ENCODE measurements around the gene CRYM. TPM values are rescaled to one million over a fixed set of nuclear protein-coding genes. Genes with fewer than 3 reads are reported as not detected.

The CRYM gene
- total RNA-seq, 1 experiment from 2014 or later: 4.9 TPM

DNA sequence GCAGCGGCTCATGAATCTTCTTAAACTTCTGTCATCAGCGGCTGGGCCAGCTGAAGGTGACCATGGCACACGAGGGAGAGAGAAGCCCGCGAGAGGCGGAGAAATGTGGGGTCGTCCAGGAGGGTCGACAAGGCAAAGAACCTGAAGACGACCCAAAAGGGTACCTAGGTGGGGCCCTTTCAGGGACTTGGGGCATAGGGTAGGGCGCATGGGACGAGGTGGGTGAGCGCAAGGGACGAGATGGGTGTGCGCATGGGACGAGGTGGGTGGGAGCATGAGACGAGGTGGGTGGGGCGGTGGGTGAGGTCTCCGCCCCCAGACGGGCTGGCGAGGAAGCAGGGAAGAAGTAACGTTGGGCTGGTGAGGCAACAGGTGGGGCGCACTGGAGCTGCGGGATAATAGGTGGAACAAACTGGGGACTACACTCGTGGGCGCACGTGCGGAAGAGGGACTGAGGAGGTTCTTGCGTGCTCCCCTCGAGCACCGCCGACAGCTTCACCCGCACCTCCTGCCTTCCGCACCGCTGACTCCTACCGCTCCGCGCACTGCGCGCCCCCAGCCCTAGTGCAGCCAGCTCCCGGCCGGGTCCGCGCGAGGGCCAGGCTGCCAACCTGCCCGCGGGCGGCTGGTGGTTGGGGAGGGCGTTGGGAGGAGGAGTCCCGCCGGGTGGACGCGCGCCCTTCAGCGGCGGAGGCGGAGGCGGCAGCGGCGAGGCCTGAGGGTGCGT is 23.2 kb upstream of the CRYM start:
- peak; percentile 83 for ATAC-seq
- H3K27ac ChIP-seq (ENCODE audit: low read depth, low read length): peak overlapping the region; percentile 85
- BruUV-seq (replicated peaks): no TSS peak
- H3K9ac ChIP-seq (ENCODE audit: low read length): peak overlapping the region; percentile 78
- peak overlapping the region; percentile 63 to 74 for H3K4me3 ChIP-seq (replicated peaks in 1 of 2; ENCODE audit: low read depth in 1 of 2, low read length in 2 of 2)
- CTCF ChIA-PET: interaction anchor here (0.6 to 3.1 kb wide), 21 partner anchors 9 to 1018 kb away, joined by 3 to 101 read pairs (median 4); partner anchors contain the start of gene LDAF1
- DNase-seq (ENCODE audit: low read depth, low spot score): peak; percentile 82
- RAD21 ChIA-PET (ENCODE audit: low non-redundant PET in 1 of 2, low total read pairs in 2 of 2, uncharacterized antibody in 2 of 2, unreplicated experiment in 2 of 2): interaction anchor here (0.9 to 1.9 kb wide), 12 partner anchors 16 to 199 kb away, joined by 3 to 11 read pairs (median 6); partner anchors contain the start of gene LDAF1 (in 1 of the 2)
- intact Hi-C loops (cut with micrococcal nuclease): loop anchor here (2.0 to 10.0 kb wide), 3 partner anchors 253 to 1023 kb away; partner anchors contain the start of genes DCUN1D3 and LYRM1
- H3K79me2 ChIP-seq (ENCODE audit: insufficient read depth, low read length): no peaks in the 10 kb centered on the region; the same call in 1 of the 2 replicates
- H3K27me3 ChIP-seq (ENCODE audit: insufficient read depth, low read length): no peaks in the 10 kb centered on the region
- H3K9me3 ChIP-seq (ENCODE audit: control insufficient read depth in 1 of 2, insufficient read depth in 1 of 2, low read depth in 1 of 2, low read length in 2 of 2): no peaks in the 10 kb centered on the region
- H3K4me1 ChIP-seq (ENCODE audit: control insufficient read depth in 1 of 2, insufficient read depth in 2 of 2, low read length in 2 of 2): peaks cover 12 to 29% of the 10 kb centered on the region in 2 experiments
- H3K36me3 ChIP-seq (ENCODE audit: control insufficient read depth in 1 of 2, insufficient read depth in 2 of 2, low read length in 2 of 2): no peaks in the 10 kb centered on the region
- H3K9me2 ChIP-seq (ENCODE audit: insufficient read depth): no peaks in the 10 kb centered on the region
- POLR2A ChIA-PET: interaction anchor here (0.6 to 2.1 kb wide), 9 partner anchors 113 to 1811 kb away, joined by 3 to 18 read pairs (median 4); partner anchors contain the start of gene LDAF1
- peak overlapping the region; percentile 96 for H3K4me2 ChIP-seq (ENCODE audit: low read length)
- no peak overlapping the region for H2AFZ ChIP-seq (ENCODE audit: low read depth, low read length, poor library complexity, severe bottlenecking)
- H4K20me1 ChIP-seq (ENCODE audit: insufficient read depth): no peaks in the 10 kb centered on the region
- TF ChIP-seq SIN3A (IDR thresholded peaks at IDR 0.05; ENCODE audit: low read depth) (peak; percentile 52; the same call in 1 of the 2 replicates), SRF (IDR thresholded peaks at IDR 0.05; ENCODE audit: low read depth) (no peak), POLR2AphosphoS5 (IDR thresholded peaks at IDR 0.05; ENCODE audit: low read depth, low read length) (peak; percentile 88), CEBPB (IDR thresholded peaks at IDR 0.05; ENCODE audit: low read depth) (no peak), EGR1 (IDR thresholded peaks at IDR 0.05; ENCODE audit: low read depth) (peak; percentile 72), RAD21 (IDR thresholded peaks at IDR 0.05; ENCODE audit: low read depth) (no peak; the same call in 1 of the 2 replicates), YY1 (IDR thresholded peaks at IDR 0.05; ENCODE audit: extremely low read depth, insufficient replicate concordance, low read depth, low read length) (no peak), SP1 (IDR thresholded peaks at IDR 0.05; ENCODE audit: low read depth) (peak; percentile 18; the same call in 1 of the 2 replicates), ELF1 (IDR thresholded peaks at IDR 0.05; ENCODE audit: borderline replicate concordance, low read depth) (no peak), EZH2phosphoT487 (IDR thresholded peaks at IDR 0.05; ENCODE audit: borderline replicate concordance) (no peak), ZNF274 (IDR thresholded peaks at IDR 0.05; ENCODE audit: low read depth, low read length) (no peak), TCF7L2 (IDR thresholded peaks at IDR 0.05; ENCODE audit: borderline replicate concordance, extremely low read depth, insufficient read depth, insufficient read length) (peak; percentile 39), ZFX (IDR thresholded peaks at IDR 0.05) (peak; percentile 38; the same call in 1 of the 2 replicates), EZH2 (IDR thresholded peaks at IDR 0.05) (no peak), CBX3 (IDR thresholded peaks at IDR 0.05; ENCODE audit: low read depth) (no peak)
- TF ChIP-seq, protein P1, sequence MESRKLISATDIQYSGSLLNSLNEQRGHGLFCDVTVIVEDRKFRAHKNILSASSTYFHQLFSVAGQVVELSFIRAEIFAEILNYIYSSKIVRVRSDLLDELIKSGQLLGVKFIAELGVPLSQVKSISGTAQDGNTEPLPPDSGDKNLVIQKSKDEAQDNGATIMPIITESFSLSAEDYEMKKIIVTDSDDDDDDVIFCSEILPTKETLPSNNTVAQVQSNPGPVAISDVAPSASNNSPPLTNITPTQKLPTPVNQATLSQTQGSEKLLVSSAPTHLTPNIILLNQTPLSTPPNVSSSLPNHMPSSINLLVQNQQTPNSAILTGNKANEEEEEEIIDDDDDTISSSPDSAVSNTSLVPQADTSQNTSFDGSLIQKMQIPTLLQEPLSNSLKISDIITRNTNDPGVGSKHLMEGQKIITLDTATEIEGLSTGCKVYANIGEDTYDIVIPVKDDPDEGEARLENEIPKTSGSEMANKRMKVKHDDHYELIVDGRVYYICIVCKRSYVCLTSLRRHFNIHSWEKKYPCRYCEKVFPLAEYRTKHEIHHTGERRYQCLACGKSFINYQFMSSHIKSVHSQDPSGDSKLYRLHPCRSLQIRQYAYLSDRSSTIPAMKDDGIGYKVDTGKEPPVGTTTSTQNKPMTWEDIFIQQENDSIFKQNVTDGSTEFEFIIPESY (IDR thresholded peaks at IDR 0.05; ENCODE audit: extremely low read depth, insufficient replicate concordance, low read length): peak; percentile 25
- TF ChIP-seq, protein P2, sequence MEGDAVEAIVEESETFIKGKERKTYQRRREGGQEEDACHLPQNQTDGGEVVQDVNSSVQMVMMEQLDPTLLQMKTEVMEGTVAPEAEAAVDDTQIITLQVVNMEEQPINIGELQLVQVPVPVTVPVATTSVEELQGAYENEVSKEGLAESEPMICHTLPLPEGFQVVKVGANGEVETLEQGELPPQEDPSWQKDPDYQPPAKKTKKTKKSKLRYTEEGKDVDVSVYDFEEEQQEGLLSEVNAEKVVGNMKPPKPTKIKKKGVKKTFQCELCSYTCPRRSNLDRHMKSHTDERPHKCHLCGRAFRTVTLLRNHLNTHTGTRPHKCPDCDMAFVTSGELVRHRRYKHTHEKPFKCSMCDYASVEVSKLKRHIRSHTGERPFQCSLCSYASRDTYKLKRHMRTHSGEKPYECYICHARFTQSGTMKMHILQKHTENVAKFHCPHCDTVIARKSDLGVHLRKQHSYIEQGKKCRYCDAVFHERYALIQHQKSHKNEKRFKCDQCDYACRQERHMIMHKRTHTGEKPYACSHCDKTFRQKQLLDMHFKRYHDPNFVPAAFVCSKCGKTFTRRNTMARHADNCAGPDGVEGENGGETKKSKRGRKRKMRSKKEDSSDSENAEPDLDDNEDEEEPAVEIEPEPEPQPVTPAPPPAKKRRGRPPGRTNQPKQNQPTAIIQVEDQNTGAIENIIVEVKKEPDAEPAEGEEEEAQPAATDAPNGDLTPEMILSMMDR (IDR thresholded peaks at IDR 0.05 in 2 of 3, conservative IDR thresholded peaks at IDR 0.05 in 1 of 3; ENCODE audit: borderline replicate concordance in 1 of 3, insufficient read depth in 1 of 3, low read depth in 2 of 3, low read length in 2 of 3): peak; percentile 6 to 17 (median 15); a peak in 1 of 6 replicates
- TF ChIP-seq, protein P3, sequence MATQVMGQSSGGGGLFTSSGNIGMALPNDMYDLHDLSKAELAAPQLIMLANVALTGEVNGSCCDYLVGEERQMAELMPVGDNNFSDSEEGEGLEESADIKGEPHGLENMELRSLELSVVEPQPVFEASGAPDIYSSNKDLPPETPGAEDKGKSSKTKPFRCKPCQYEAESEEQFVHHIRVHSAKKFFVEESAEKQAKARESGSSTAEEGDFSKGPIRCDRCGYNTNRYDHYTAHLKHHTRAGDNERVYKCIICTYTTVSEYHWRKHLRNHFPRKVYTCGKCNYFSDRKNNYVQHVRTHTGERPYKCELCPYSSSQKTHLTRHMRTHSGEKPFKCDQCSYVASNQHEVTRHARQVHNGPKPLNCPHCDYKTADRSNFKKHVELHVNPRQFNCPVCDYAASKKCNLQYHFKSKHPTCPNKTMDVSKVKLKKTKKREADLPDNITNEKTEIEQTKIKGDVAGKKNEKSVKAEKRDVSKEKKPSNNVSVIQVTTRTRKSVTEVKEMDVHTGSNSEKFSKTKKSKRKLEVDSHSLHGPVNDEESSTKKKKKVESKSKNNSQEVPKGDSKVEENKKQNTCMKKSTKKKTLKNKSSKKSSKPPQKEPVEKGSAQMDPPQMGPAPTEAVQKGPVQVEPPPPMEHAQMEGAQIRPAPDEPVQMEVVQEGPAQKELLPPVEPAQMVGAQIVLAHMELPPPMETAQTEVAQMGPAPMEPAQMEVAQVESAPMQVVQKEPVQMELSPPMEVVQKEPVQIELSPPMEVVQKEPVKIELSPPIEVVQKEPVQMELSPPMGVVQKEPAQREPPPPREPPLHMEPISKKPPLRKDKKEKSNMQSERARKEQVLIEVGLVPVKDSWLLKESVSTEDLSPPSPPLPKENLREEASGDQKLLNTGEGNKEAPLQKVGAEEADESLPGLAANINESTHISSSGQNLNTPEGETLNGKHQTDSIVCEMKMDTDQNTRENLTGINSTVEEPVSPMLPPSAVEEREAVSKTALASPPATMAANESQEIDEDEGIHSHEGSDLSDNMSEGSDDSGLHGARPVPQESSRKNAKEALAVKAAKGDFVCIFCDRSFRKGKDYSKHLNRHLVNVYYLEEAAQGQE (IDR thresholded peaks at IDR 0.05; ENCODE audit: low read depth): no peak
